IPS-18c (cell line): ENCODE results near the gene PSPH.
"Not testable (repeated sequence)": the region's sequence is repeated elsewhere in the genome, so short reads cannot be mapped to it uniquely, and the experiment has no call there.

Source experiments
- H3K4me3 ChIP-seq: 2 replicates; pipeline ENCODE4 v1.7.0; 2013; ENCODE audit warnings: low read depth, mild to moderate bottlenecking, low read length, moderate library complexity; ENCODE audit not compliant: insufficient read depth
- H3K9me3 ChIP-seq: one replicate; pipeline ENCODE4 v1.6.1; 2013; ENCODE audit warnings: mild to moderate bottlenecking, low read length, moderate library complexity; ENCODE audit not compliant: control insufficient read depth, insufficient read depth

Gene PSPH

DNA sequence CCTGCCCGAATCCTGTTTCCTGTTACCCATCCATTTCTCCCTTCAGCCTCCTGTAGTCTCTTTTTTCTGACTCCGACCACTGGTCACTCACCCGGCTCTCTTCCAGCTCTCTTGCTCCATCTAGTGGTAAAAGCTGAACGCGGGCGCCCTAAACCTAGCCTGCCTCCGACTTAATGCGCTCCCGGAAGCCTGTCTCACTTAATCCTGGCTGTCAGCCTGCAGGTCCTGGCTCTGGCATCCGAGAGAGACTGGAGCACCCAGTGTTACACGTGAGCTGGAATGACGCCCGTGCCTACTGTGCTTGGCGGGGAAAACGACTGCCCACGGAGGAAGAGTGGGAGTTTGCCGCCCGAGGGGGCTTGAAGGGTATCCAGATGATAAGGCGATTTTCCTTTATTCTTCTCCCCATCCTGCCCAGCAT lies 23.1 kb upstream of the PSPH start:
- Histone ChIP-seq H3K4me3 (no peak overlapping the region), H3K9me3 (no peaks in the 10 kb centered on the region)

DNA sequence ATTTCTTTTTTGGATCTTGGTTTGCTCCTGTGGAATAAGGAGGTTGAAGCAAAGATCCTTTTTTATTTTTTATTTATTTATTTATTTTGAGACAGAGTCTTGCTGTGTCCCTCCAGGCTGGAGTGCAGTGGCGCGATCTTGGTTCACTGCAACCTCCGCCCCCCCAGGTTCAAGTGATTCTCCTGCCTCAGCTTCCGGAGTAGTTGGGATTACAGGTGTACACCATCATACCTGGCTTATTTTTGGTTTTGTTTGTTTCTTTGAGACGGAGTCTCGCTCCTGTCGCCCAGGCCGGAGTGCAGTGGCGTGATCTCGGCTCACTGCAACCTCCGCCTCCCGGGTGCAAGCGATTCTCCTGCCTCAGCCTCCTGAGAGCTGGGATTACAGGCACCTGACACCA lies 15.1 kb upstream of the PSPH start:
- not testable (repeated sequence) for H3K9me3 ChIP-seq, H3K4me3 ChIP-seq

DNA sequence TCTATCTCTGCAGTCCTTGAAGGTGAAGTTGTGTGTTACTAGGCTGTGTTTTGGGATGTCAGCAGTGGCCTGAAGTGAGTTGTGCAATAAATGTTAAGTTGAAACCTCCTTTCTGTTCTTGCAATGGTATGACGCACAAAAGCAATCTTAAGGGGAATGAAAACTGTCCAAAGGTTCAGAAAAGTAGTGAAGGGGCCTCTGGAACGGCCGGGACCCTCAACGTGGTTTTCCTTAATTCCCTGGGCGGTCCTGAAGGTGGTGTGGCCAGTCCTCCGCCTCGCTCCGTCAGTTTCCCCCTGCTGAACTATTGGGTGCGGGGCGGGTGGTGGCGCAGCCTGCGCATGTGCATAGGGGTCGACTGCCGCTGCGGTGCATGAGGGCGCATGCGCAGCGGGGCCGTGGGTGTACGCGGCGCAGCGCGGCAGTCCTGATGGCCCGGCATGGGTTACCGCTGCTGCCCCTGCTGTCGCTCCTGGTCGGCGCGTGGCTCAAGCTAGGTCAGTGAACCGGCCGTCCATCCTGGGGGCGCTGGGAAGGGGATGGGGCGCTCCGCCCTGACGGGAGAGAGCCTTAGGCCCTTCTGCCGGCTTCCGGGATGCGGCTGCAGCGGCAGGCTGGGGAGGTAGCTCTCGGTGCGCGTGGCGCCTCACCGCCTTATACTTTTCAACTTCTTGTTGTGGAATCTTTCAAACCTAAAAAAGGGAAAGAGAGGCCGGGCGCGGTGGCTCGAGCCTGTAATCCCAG lies 12.8 kb upstream of the PSPH start, which contains the start of gene SUMF2:
Gene SUMF2 (plus strand): TSS at position 405 of the 744 bp plus-strand sequence. CDS start 26 bp downstream, at position 431.
- no peaks in the 10 kb centered on the region for H3K9me3 ChIP-seq

DNA sequence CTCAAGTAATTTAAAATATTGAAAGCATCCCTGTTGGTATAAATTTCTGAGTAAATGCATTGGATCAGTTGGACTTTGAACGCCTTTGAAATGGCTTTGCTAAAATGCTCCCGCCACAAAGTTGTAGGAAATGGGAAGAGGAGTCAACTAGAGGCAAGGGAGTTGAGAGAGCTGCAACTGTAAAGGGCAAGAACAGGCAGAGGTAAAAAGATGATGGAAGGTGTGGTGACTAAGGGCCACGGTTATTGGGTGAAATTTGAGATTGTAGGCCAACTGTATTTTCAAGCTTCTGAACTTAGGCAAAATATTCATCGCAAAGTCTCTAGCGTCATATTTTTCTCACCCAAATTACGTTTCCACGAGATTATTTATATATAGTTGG lies 12.2 kb upstream of the PSPH start:
- Histone ChIP-seq H3K9me3 (no peaks in the 10 kb centered on the region), H3K4me3 (peak overlapping the region; percentile 10; the same call in 1 of the 2 replicates)

More for the DNA sequence above, 12.8 kb upstream of the PSPH start, which contains the start of gene SUMF2:
- H3K4me3 ChIP-seq, result peak within 1 kb of the TSS; percentile 76

DNA sequence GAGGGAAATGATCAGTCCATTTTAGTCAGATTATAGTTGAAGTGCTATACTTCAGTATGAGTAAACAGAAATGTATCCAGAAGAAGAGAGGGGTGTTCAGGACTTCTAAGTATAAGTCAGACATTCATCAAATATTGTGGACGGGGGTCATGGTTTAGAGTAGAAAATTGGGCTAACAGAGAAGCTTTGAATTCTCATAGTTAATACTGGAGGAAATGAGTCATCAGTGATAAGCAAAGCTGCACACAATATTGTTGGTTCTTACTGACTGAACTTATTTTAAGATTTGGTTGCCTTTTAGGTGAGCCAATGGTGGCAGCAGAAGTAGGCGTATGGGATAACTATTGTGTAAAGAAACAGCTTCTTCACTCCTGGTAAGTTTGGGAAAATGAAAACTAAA lies 11.1 kb upstream of the PSPH start:
- Histone ChIP-seq H3K9me3 (no peaks in the 10 kb centered on the region), H3K4me3 (no peak overlapping the region)

DNA sequence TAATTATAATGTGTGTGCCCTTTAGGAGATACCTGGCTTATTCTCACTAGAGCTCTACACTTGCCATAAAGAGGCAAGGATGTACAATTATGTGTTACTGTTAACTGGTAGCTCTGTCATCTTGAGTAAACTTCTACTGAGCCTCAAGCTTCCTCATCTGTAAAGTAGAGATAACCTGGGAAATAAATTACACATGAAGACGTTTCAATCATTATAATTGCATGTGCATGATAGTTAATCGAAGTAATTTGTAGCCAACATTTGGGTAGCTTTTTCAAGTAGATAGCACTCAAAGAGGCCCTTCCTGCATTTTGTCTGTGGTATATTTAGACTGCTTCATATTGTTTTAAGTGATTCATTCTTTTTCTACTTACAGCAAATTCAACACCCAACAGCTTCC lies 2.7 kb upstream of the PSPH start:
- no peaks in the 10 kb centered on the region for H3K9me3 ChIP-seq

DNA sequence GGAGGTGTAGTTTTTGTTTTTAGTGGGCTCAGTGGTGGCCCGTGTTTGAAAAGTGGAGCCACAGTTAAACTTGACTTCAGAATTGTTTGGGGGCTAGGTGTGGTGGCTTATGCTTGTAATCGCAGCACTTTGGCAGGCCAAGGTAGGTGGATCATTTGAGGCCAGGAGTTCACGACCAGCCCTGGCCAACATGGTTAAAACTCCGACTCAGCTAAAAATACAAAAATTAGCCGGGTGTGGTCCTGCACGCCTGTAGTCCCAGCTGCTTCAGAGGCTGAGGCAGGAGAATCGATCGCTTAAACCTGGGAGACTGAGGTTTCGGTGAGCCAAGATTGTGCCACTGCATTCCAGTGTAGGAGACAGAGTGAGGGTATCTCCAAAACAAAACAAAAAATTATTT lies 2.1 kb upstream of the PSPH start:
- Histone ChIP-seq H3K4me3 (no peak overlapping the region), H3K9me3 (no peaks in the 10 kb centered on the region)

More for the DNA sequence above, 2.7 kb upstream of the PSPH start:
- no peak overlapping the region for H3K4me3 ChIP-seq

DNA sequence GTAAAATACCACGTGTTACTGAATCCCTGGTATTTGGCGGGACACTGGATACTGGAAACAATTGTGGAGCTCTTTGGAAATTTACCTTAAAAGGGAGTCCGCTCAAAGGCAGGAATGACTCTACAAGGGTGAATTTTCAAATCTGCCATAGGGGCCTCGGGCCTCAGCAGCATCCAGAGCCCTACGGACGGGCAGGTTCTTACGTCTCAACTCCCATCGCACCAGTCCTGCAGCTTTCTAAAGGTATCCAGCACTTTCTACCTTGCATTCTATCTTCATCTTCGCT lies 248 bp downstream of the PSPH start:
- Histone ChIP-seq H3K9me3 (no peaks in the 10 kb centered on the region), H3K4me3 (peak overlapping the region; percentile 82)

DNA sequence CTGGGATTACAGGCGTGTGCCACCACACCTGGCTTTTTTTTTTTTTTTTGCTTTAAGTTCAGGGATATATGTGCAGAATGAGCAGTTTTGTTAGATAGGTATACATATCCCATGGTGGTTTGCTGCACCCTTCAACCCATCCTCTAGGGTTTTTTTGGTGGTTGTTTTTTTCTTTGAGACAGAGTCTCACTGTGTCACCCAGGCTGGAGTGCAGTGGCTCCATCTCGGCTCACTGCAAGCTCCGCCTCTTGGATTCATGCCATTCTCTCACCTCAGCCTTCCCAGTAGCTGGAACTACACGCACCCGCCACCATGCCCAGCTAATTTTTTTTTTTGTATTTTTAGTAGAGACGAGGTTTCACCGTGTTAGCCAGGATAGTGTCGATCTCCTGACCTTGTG lies 2.5 kb downstream of the PSPH start:
- not testable (repeated sequence) for H3K4me3 ChIP-seq, H3K9me3 ChIP-seq

DNA sequence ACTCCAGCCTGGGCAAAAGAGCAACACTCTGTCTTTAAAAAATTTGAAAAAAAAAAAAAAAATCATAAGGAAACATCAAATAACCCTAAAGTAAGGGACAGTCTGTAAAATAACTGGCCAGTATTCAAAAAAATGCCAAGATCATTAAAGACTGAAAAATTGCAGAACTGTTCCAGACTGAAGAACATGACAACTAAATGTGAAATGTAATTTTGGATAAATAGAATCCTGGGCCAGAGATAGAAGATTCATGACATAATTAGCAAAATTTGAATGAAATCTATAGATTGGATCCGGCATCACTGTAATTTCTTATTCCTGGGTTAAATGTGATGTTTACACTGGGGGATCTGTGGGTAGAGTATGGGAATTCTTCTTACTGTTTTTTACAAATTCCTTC lies 3.0 kb downstream of the PSPH start:
- no peak overlapping the region for H3K4me3 ChIP-seq
- H3K9me3 ChIP-seq, result no peaks in the 10 kb centered on the region

DNA sequence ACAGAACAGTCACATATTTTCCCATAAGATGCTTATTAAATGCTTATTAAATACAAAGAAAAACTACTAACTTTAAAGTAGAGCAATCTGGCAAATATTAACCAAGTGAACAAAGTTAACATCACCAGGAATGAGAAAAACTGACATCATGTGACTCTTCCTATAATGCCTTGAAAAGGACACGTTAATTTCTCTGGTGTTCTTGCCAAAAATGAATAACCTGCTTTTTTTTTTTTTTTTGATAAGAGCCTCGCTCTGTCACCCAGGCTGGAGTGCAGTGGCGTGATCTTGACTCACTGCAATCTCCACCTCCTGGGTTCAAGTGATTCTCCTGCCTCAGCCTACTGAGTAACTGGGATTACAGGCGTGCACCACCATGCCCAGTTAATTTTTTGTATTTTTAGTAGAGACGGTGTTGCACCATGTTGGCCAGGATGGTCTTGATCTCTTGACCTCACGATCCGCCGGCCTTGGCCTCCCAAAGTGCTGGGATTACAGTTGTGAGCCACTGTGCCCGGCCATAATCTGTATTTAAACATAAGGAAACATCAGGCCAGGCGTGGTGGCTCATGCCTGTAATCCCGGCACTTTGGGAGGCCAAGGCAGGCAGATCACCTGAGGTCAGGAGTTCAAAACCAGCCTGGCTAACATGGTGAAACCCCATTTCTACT lies 3.7 kb downstream of the PSPH start:
- not testable (repeated sequence) for H3K9me3 ChIP-seq, H3K4me3 ChIP-seq

DNA sequence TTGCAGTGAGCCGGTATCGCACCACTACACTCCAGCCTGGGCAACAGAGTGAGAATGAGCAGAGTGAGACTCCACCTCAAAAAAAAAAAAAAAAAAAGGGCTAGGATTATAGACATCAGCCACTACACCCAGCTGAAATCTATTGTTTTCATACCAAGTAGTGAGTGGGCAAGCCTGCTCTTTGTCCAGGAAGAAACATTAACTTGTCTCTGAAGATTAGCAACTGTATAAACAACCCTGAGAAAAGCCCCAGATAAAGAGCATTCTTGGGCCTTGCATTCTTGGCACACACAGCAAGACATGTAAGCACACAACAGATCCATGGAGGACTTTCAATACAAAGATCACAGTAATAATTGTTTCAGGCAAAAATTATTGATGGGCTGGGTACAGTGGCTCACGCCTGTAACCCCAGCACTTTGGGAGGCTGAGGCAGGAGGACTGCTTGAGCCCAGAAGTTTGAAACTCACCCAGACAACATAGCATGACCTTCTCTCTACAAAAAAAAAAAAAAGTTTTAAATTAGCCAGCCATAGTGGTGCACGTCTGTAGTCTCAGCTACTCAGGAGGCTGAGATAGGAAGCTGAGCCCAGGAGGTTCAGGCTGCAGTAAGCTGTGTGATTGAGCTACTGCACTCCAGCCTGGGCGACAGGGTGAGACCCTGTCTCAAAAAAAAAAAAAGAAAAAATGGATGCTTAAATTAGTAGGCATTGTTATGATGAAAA lies 4.4 kb downstream of the PSPH start:
- Histone ChIP-seq H3K9me3 (no peaks in the 10 kb centered on the region), H3K4me3 (no peak overlapping the region)

DNA sequence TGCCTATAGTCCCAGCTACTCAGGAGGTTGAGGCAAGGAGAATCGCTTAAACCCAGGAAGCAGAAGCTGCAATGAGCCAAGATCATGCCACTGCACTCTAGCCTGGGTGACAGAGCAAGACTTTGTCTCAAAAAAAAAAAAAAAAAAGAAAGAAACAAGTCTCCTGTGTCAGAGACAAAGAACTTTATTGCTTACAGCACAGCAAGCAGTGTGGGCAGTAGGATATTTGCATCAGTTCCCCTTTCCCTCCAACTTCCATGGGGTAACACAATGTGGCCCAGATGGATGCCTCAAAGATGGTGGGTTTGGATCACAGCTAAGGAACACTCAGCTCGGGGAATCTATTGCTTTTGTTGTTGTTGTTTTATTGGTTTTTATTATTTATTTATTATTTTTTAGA lies 5.5 kb downstream of the PSPH start:
- not testable (repeated sequence) for H3K4me3 ChIP-seq, H3K9me3 ChIP-seq

DNA sequence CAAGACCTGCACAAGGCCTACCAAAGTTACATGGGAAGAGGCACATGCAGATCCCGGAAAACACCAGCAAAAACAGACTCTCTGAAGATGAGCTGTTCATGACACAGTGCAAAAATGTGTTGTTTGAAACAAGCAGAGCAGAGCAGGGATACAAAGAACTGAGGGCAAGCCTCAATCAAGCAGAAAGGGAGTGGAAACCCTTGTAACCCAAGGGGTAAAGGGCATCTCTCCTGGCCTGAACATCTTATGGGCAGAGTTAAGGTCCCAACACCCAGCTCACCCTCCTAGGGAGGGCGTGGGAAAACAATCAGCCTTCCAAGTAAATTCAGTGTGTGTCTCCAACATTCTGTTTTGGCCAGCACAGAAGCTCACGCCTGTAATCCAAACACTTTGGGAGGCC lies 10.5 kb downstream of the PSPH start:
- no peak overlapping the region for H3K4me3 ChIP-seq

DNA sequence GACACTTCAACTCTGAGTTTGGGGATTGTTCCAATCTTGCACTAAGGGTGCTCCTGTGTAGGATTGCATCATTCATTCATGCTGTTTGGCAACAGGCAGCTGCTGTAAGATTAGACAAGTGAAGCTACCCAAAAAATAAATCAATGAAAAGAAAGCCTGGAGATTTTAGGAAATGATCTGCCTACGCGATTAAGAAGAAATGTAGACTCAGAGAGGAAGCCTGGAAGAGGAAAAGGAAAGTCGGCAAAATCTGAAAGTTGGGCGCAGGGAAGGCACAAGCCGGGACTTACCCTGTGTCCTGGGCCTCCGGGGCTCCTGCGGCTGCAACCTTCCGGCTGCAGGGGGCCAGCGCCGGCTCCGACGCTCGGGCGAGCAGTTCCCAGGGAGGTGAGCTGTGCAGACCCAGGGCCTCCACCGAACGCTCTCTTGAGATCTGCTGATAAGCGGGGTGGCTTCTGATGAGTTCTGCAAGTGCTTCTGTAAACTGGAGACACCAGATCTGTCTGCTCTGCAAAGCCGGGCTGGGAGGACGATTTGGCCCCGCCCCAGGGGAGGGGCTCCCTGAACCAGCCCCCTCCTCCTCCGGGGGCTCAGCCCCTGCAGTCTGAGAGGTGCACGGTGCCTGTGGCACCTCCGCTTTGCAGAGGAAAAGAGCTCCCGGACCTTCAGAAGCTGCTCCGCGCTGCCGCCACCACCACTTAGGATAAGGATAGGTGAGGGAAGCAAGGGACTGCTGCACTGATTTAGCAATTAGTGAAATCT lies 17.4 kb downstream of the PSPH start:
- Histone ChIP-seq H3K4me3 (peak overlapping the region; percentile 86), H3K9me3 (no peaks in the 10 kb centered on the region)

More for the DNA sequence above, 10.5 kb downstream of the PSPH start:
- H3K9me3 ChIP-seq, result no peaks in the 10 kb centered on the region

DNA sequence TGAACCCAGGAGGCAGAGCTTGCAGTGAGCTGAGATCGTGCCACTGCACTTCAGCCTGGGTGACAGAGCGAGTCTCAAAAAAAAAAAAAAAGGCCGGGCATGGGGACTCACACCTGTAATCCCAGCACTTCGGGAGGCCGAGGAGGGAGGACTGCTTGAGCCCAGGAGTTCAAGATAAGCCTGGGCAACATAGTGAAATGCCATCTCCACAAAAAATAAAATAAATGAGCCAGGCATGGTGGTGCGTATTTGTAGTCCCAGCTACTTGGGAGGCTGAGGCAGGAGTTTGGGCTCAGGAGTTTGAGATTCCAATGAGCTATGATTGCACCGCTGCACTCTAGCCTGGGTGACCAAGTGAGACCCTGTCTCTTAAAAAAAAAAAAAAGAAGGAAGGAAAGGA lies 18.7 kb downstream of the PSPH start:
- not testable (repeated sequence) for H3K4me3 ChIP-seq, H3K9me3 ChIP-seq

DNA sequence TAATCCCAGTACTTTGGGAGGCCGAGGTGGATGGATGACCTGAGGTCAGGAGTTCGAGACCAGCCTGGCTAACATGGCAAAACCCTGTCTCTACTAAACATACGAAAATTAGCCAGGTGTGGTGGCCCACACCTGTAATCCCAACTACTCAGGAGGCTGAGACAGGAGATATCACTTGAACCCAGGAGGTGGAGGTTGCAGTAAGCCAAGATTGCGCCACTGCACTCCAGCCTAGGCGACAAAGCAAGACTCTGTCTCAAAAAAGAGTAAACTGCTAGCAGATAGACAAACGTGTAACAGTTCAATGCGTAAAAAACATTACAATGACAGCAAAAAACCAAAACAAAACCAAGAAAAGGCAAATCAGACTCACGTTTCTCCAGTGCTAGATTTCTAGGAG lies 19.7 kb downstream of the PSPH start:
- H3K9me3 ChIP-seq, H3K4me3 ChIP-seq: not testable (repeated sequence)
